HepG2 (cell line): Measurements from ENCODE around the gene MACROD2. TPM values are rescaled to one million over a fixed set of nuclear protein-coding genes. Genes with fewer than 3 reads are reported as not detected.

Experiments used
- ATAC-seq: fragments of 200-7000 bp; cut with Tn5 transposase; 3 replicates; pipeline ENCODE4 v1.9.1; 2020; ENCODE audit warnings: mild to moderate bottlenecking, moderate library complexity
- BruUV-seq: library from RNA; stranded (reverse); fragments of 400-500 nt; replicated peaks from 2 replicates; lab custom pipeline; 2021; lab: Mats Ljungman, UMichigan
- CTCF ChIA-PET: fragments of 300-600 bp; formaldehyde crosslinking; extraction: SDS; loops from one replicate; lab custom pipeline; 2021; ENCODE audit warnings: low total read pairs, inconsistent platforms, low intra/inter-chr PET ratio; lab: Yijun Ruan, JAX
- POLR2A ChIA-PET: fragments of 350-600 bp; sonication (Branson Sonifier 250); formaldehyde crosslinking; loops from one replicate; lab custom pipeline; 2020; ENCODE audit warnings: antibody characterized with exemption, inconsistent platforms; lab: Yijun Ruan, JAX
- DNase-seq: peaks from one replicate; pipeline ENCODE4 v3.0.0-alpha.2; 2015; ENCODE audit warnings: low spot score
- FAIRE-seq: peaks from 3 replicates; lab custom pipeline; 2011; peaks lifted over from hg19 to GRCh38; lab: Jason Lieb, UNC
- H2AFZ ChIP-seq: one replicate; pipeline ENCODE4 v1.6.1; 2011; ENCODE audit warnings: low read length, inconsistent platforms
- H3K27ac ChIP-seq: fragments of 300-600 bp; 3 replicates; pipeline ENCODE4 v1.8.0; 2011; ENCODE audit warnings: mixed run types, mild to moderate bottlenecking, mixed read lengths, low read length, inconsistent platforms; ENCODE audit not compliant: insufficient read depth; ENCODE audit errors: extremely low read length
- H3K27me3 ChIP-seq, 2 experiments: fragments of 200-600 bp in 1 of 2; 2 replicates in 1 of 2; 3 replicates in 1 of 2; pipeline versions ENCODE4 v1.6.0 to v1.8.0; 2011; ENCODE audit warnings: low read length in 2 of 2, mild to moderate bottlenecking in 2 of 2, moderate library complexity in 2 of 2, inconsistent platforms in 1 of 2; ENCODE audit not compliant: insufficient read depth in 2 of 2, control insufficient read depth in 1 of 2
- H3K36me3 ChIP-seq, 2 experiments: fragments of 200-600 bp in 1 of 2; replicated peaks in 1 of 2; 2 replicates in 1 of 2; 3 replicates in 1 of 2; pipeline versions ENCODE4 v1.5.1 to v1.8.0; 2011; ENCODE audit warnings: low read length in 2 of 2, inconsistent platforms in 1 of 2; ENCODE audit not compliant: insufficient read depth in 2 of 2, control insufficient read depth in 1 of 2
- H3K4me1 ChIP-seq: 2 replicates; pipeline ENCODE4 v1.5.1; 2012; ENCODE audit warnings: low read length, inconsistent platforms; ENCODE audit not compliant: insufficient read depth
- H3K4me2 ChIP-seq: 2 replicates; pipeline ENCODE4 v1.6.0; 2011; ENCODE audit warnings: low read depth, low read length, inconsistent platforms
- H3K4me3 ChIP-seq, 3 experiments: fragments of 200-600 bp in 1 of 3; sonication (generic), shearing (Covaris generic) in 1 of 3; replicated peaks in 1 of 3; 2 replicates each; pipeline ENCODE4 v1.5.1; 2011 to 2016; ENCODE audit warnings: low read length in 3 of 3, inconsistent platforms in 2 of 3, low read depth in 2 of 3, mild to moderate bottlenecking in 2 of 3, control low read depth in 1 of 3, mixed read lengths in 1 of 3; ENCODE audit not compliant: insufficient read depth in 1 of 3
- H3K79me2 ChIP-seq: one replicate; pipeline ENCODE4 v1.6.1; 2011; ENCODE audit warnings: low read length, inconsistent platforms; ENCODE audit not compliant: insufficient read depth
- H3K9ac ChIP-seq: 2 replicates; pipeline ENCODE4 v1.6.0; 2011; ENCODE audit warnings: mild to moderate bottlenecking, low read depth, low read length, inconsistent platforms; ENCODE audit not compliant: insufficient read depth
- H3K9me3 ChIP-seq: 2 replicates; pipeline ENCODE4 v1.5.1; 2012; ENCODE audit warnings: mild to moderate bottlenecking, low read length
- H4K20me1 ChIP-seq: 2 replicates; pipeline ENCODE4 v1.6.0; 2011; ENCODE audit warnings: inconsistent platforms, mild to moderate bottlenecking, low read length, moderate library complexity; ENCODE audit not compliant: insufficient read depth
- AKAP8 ChIP-seq: sonication (generic); formaldehyde crosslinking; IDR thresholded peaks from 2 replicates; pipeline ENCODE4 v1.5.1; 2020; ENCODE audit warnings: mild to moderate bottlenecking, missing genetic modification reagents
- ASH2L ChIP-seq: fragments of 300-600, 200-600 bp; sonication (generic); IDR thresholded peaks from 2 replicates; pipeline ENCODE4 v1.7.0; 2017; ENCODE audit warnings: low read depth, mild to moderate bottlenecking, moderate library complexity, mixed read lengths, low read length; ENCODE audit not compliant: insufficient read length
- IRF9 ChIP-seq: sonication (generic); formaldehyde crosslinking; IDR thresholded peaks from 2 replicates; pipeline ENCODE4 v1.8.0; 2022; ENCODE audit warnings: missing genetic modification reagents, mild to moderate bottlenecking, borderline replicate concordance
- PHF21A ChIP-seq: sonication (generic); formaldehyde crosslinking; IDR thresholded peaks from 2 replicates; pipeline ENCODE4 v1.5.0; 2020; ENCODE audit warnings: mild to moderate bottlenecking, missing genetic modification reagents
- PRPF4 ChIP-seq: fragments of 200-400 bp; formaldehyde crosslinking; IDR thresholded peaks from 2 replicates; pipeline ENCODE4 v1.6.1; 2016; ENCODE audit warnings: low read length, low read depth; ENCODE audit not compliant: poor library complexity, severe bottlenecking
- ZNF20 ChIP-seq: sonication (generic); formaldehyde crosslinking; IDR thresholded peaks from 2 replicates; pipeline ENCODE4 v1.4.0; 2020; ENCODE audit warnings: mild to moderate bottlenecking, moderate library complexity, missing genetic modification reagents
- ZNF546 ChIP-seq: sonication (generic); formaldehyde crosslinking; conservative IDR thresholded peaks from 2 replicates; pipeline ENCODE4 v1.8.1; 2023; ENCODE audit warnings: mild to moderate bottlenecking, missing genetic modification reagents
- ZNF574 ChIP-seq: sonication (generic); formaldehyde crosslinking; IDR thresholded peaks from 2 replicates; pipeline ENCODE4 v1.4.0; 2020; ENCODE audit warnings: missing genetic modification reagents
- ZNF580 ChIP-seq: IDR thresholded peaks from 2 replicates; pipeline ENCODE4 v1.6.1; 2016; ENCODE audit warnings: low read depth, borderline replicate concordance
- ZNF709 ChIP-seq: sonication (generic); formaldehyde crosslinking; IDR thresholded peaks from 2 replicates; pipeline ENCODE4 v1.5.0; 2020; ENCODE audit warnings: mild to moderate bottlenecking, missing genetic modification reagents
- ZNF850 ChIP-seq: sonication (generic); formaldehyde crosslinking; conservative IDR thresholded peaks from 2 replicates; pipeline ENCODE4 v1.9.0; 2021; ENCODE audit warnings: mild to moderate bottlenecking, missing genetic modification reagents
- whole genome bisulfite sequencing: methylation state at CpG from one replicate; pipeline ENCODE4 v1.1.6; 2017; ENCODE audit warnings: low lambda C conversion rate; 5-methylcytosine and 5-hydroxymethylcytosine counted together
- in situ Hi-C: cut with HindIII; loops from 2 replicates; pipeline ENCODE4 v1.10.0; 2017; ENCODE audit warnings: low pct_unique_long_range_greater_than_20kb; ENCODE audit not compliant: extremely low pct_ligation_motif_present
- intact Hi-C: fragments of 100-400 bp; cut with micrococcal nuclease; formaldehyde crosslinking; loops from one replicate; pipeline ENCODE4 v1.10.0; 2022; ENCODE audit not compliant: unreplicated experiment
- polyA plus RNA-seq, 8 experiments: library from polyadenylated mRNA; depleted of rRNA in 3 of 8; stranded (reverse) in 7 of 8; unstranded in 1 of 8; fragments of >200 nt; fragmentation: Illumina TruSeq in 4 of 8; extraction: Trizol in 4 of 8; gene quantifications; 2 replicates each; pipeline versions ENCODE4 v1.2.1 to v1.2.3, GENCODE V29; 2011 to 2016; ENCODE audit warnings: low read depth in 4 of 8, missing spikeins in 1 of 8, mixed read lengths in 1 of 8; ENCODE audit not compliant: insufficient read depth in 1 of 8
- total RNA-seq, 5 experiments: library from RNA; depleted of rRNA; stranded (reverse); fragments of >200 nt; fragmentation: Illumina TruSeq; extraction: Trizol; gene quantifications; 2 replicates each; pipeline ENCODE4 v1.2.3, GENCODE V29; 2016; ENCODE audit warnings: low read depth in 1 of 5

Gene MACROD2
- total and polyA plus RNA-seq, 2 of the 13 experiments (the other 11 are each of a cell fraction or from before 2014, with no cell fraction given): 0.13 to 0.51 TPM

- Histone ChIP-seq H3K9me3 (peaks cover 83% of the 10 kb centered on the region), H3K36me3 (no peaks in the 10 kb centered on the region), H4K20me1 (no peaks in the 10 kb centered on the region), H2AFZ (no peak overlapping the region), H3K79me2 (no peaks in the 10 kb centered on the region), H3K27me3 (no peaks in the 10 kb centered on the region), H3K4me3 (no peak overlapping the region), H3K4me2 (no peak overlapping the region), H3K9ac (no peak overlapping the region), H3K4me1 (no peaks in the 10 kb centered on the region), H3K27ac (no peak overlapping the region)
- in situ Hi-C loops: no loop called here
- ChIA-PET CTCF (no interaction called here), POLR2A (no interaction called here)
- intact Hi-C loops: no loop called here
- no TSS peak for BruUV-seq
- ATAC-seq: no peak
- FAIRE-seq: no peak
- 43% methylated on average over 2 of the region's 2 CpGs for WGBS
- DNase-seq: no peak
- TF ChIP-seq AKAP8 (CRISPR knock-in tag) (no peak), ZNF850 (no peak), ZNF20 (CRISPR knock-in tag) (no peak), PRPF4 (no peak), ZNF546 (no peak), ASH2L (no peak), ZNF709 (CRISPR knock-in tag) (no peak), PHF21A (CRISPR knock-in tag) (no peak), ZNF580 (CRISPR knock-in tag) (no peak), IRF9 (CRISPR knock-in tag) (no peak), ZNF574 (CRISPR knock-in tag) (no peak)
These were observed 1324.1 kb downstream of the MACROD2 start for GRCh38 chr20:15319439-15319838.
